Measurements from ENCODE around the gene TCAIM.
"Not testable (repeated sequence)": the region's sequence is repeated elsewhere in the genome, so short reads cannot be mapped to it uniquely, and the experiment has no call there.

Gene TCAIM

GRCh38 chr3:44329946-44330345, 8.6 kb upstream of the TCAIM start:
- Mint-ChIP-seq H3K27me3 (no peaks in the 10 kb centered on the region), H3K27ac (no peak overlapping the region), H3K4me3 (no peak overlapping the region), H3K9me3 (no peaks in the 10 kb centered on the region), H3K36me3 (ENCODE audit: low read depth) (no peaks in the 10 kb centered on the region), H3K4me1 (ENCODE audit: low read depth) (peaks cover 5% of the 10 kb centered on the region)
- intact Hi-C loops (cut with micrococcal nuclease): no loop called here

GRCh38 chr3:44330444-44330843, 8.1 kb upstream of the TCAIM start:
- H3K4me3 Mint-ChIP-seq: no peak overlapping the region
- intact Hi-C loops (cut with micrococcal nuclease): no loop called here
- no peaks in the 10 kb centered on the region for H3K27me3 Mint-ChIP-seq
- no peaks in the 10 kb centered on the region for H3K9me3 Mint-ChIP-seq
- H3K4me1 Mint-ChIP-seq (ENCODE audit: low read depth): peaks cover 5% of the 10 kb centered on the region
- H3K36me3 Mint-ChIP-seq (ENCODE audit: low read depth): no peaks in the 10 kb centered on the region
- H3K27ac Mint-ChIP-seq: no peak overlapping the region

GRCh38 chr3:44334326-44334725, 4.2 kb upstream of the TCAIM start:
- H3K4me3 Mint-ChIP-seq: no peak overlapping the region
- peaks cover 15% of the 10 kb centered on the region for H3K4me1 Mint-ChIP-seq (ENCODE audit: low read depth)
- intact Hi-C loops (cut with micrococcal nuclease): no loop called here
- no peak overlapping the region for H3K27ac Mint-ChIP-seq
- no peaks in the 10 kb centered on the region for H3K9me3 Mint-ChIP-seq
- H3K27me3 Mint-ChIP-seq: no peaks in the 10 kb centered on the region
- peaks cover 14% of the 10 kb centered on the region for H3K36me3 Mint-ChIP-seq (ENCODE audit: low read depth)

- Mint-ChIP-seq H3K27me3 (no peaks in the 10 kb centered on the region), H3K4me3 (peak overlapping the region; percentile 85), H3K36me3 (ENCODE audit: low read depth) (peaks cover 20% of the 10 kb centered on the region), H3K4me1 (ENCODE audit: low read depth) (peaks cover 31% of the 10 kb centered on the region), H3K9me3 (no peaks in the 10 kb centered on the region), H3K27ac (peak overlapping the region; percentile 98)
- intact Hi-C loops (cut with micrococcal nuclease): loop anchor here (5.0 kb wide), 3 partner anchors 175 to 715 kb away; partner anchors contain the start of genes ANO10 and TMEM42
Measured at GRCh38 chr3:44337248-44337785, 1.2 kb upstream of the TCAIM start.

GRCh38 chr3:44338828-44339127, 212 bp downstream of the TCAIM start:
- intact Hi-C loops (cut with micrococcal nuclease): loop anchor here (1.0 to 5.0 kb wide), 5 partner anchors 102 to 716 kb away; partner anchors contain the start of genes ANO10 and TMEM42
- H3K4me3 Mint-ChIP-seq: peak overlapping the region; percentile 85
- H3K36me3 Mint-ChIP-seq (ENCODE audit: low read depth): peaks cover 20% of the 10 kb centered on the region
- peaks cover 31% of the 10 kb centered on the region for H3K4me1 Mint-ChIP-seq (ENCODE audit: low read depth)
- no peaks in the 10 kb centered on the region for H3K27me3 Mint-ChIP-seq
- no peaks in the 10 kb centered on the region for H3K9me3 Mint-ChIP-seq
- peak overlapping the region; percentile 98 for H3K27ac Mint-ChIP-seq

- peak overlapping the region; percentile 98 for H3K27ac Mint-ChIP-seq
- H3K9me3 Mint-ChIP-seq: no peaks in the 10 kb centered on the region
- no peaks in the 10 kb centered on the region for H3K27me3 Mint-ChIP-seq
- H3K4me3 Mint-ChIP-seq: peak overlapping the region; percentile 85
- peaks cover 27% of the 10 kb centered on the region for H3K4me1 Mint-ChIP-seq (ENCODE audit: low read depth)
- peaks cover 20% of the 10 kb centered on the region for H3K36me3 Mint-ChIP-seq (ENCODE audit: low read depth)
- intact Hi-C loops (cut with micrococcal nuclease): loop anchor here (2.0 to 5.0 kb wide), 4 partner anchors 97 to 717 kb away; partner anchors contain the start of genes ANO10 and TMEM42
Measured at GRCh38 chr3:44339181-44340057, 853 bp downstream of the TCAIM start.

GRCh38 chr3:44340058-44340395, 1.5 kb downstream of the TCAIM start:
- Mint-ChIP-seq H3K27ac (peak overlapping the region; percentile 98), H3K4me3 (peak overlapping the region; percentile 67), H3K36me3 (ENCODE audit: low read depth) (peaks cover 20% of the 10 kb centered on the region), H3K9me3 (no peaks in the 10 kb centered on the region), H3K4me1 (ENCODE audit: low read depth) (peaks cover 25% of the 10 kb centered on the region), H3K27me3 (no peaks in the 10 kb centered on the region)
- intact Hi-C loops (cut with micrococcal nuclease): loop anchor here (2.0 kb wide), 1 partner anchor 97 kb away; no protein-coding TSS in a partner anchor

GRCh38 chr3:44342176-44342790, 3.7 kb downstream of the TCAIM start:
- H3K4me1 Mint-ChIP-seq (ENCODE audit: low read depth): peaks cover 21% of the 10 kb centered on the region
- no peak overlapping the region for H3K27ac Mint-ChIP-seq
- peaks cover 20% of the 10 kb centered on the region for H3K36me3 Mint-ChIP-seq (ENCODE audit: low read depth)
- intact Hi-C loops (cut with micrococcal nuclease): no loop called here
- H3K4me3 Mint-ChIP-seq: no peak overlapping the region
- no peaks in the 10 kb centered on the region for H3K9me3 Mint-ChIP-seq
- H3K27me3 Mint-ChIP-seq: no peaks in the 10 kb centered on the region

- Mint-ChIP-seq H3K36me3 (ENCODE audit: low read depth) (peaks cover 13% of the 10 kb centered on the region), H3K4me1 (ENCODE audit: low read depth) (peaks cover 16% of the 10 kb centered on the region), H3K4me3 (no peak overlapping the region), H3K27me3 (no peaks in the 10 kb centered on the region), H3K27ac (no peak overlapping the region), H3K9me3 (no peaks in the 10 kb centered on the region)
- intact Hi-C loops (cut with micrococcal nuclease): no loop called here
Measured at GRCh38 chr3:44343421-44343820, 4.9 kb downstream of the TCAIM start.

- H3K4me3 Mint-ChIP-seq; H3K9me3 Mint-ChIP-seq; H3K36me3 Mint-ChIP-seq (ENCODE audit: low read depth); intact Hi-C loops (cut with micrococcal nuclease); H3K27ac Mint-ChIP-seq; H3K27me3 Mint-ChIP-seq: not testable (repeated sequence)
- peaks cover 17% of the 10 kb centered on the region for H3K4me1 Mint-ChIP-seq (ENCODE audit: low read depth)
Measured at GRCh38 chr3:44346590-44346989, 8.0 kb downstream of the TCAIM start.

- Mint-ChIP-seq H3K9me3 (no peaks in the 10 kb centered on the region), H3K4me1 (ENCODE audit: low read depth) (peaks cover 17% of the 10 kb centered on the region), H3K27me3 (no peaks in the 10 kb centered on the region), H3K27ac (no peak overlapping the region), H3K36me3 (ENCODE audit: low read depth) (peaks cover 18% of the 10 kb centered on the region), H3K4me3 (no peak overlapping the region)
- intact Hi-C loops (cut with micrococcal nuclease): no loop called here
Measured at GRCh38 chr3:44348993-44349392, 10.4 kb downstream of the TCAIM start.

GRCh38 chr3:44353355-44353924, 14.9 kb downstream of the TCAIM start:
- no peaks in the 10 kb centered on the region for H3K27me3 Mint-ChIP-seq
- H3K27ac Mint-ChIP-seq: no peak overlapping the region
- no peak overlapping the region for H3K4me3 Mint-ChIP-seq
- no peaks in the 10 kb centered on the region for H3K9me3 Mint-ChIP-seq
- intact Hi-C loops (cut with micrococcal nuclease): no loop called here
- H3K4me1 Mint-ChIP-seq (ENCODE audit: low read depth): peaks cover 29% of the 10 kb centered on the region
- peaks cover 53% of the 10 kb centered on the region for H3K36me3 Mint-ChIP-seq (ENCODE audit: low read depth)

GRCh38 chr3:44355362-44356033, 16.9 kb downstream of the TCAIM start:
- H3K9me3 Mint-ChIP-seq: no peaks in the 10 kb centered on the region
- H3K4me3 Mint-ChIP-seq: no peak overlapping the region
- no peak overlapping the region for H3K27ac Mint-ChIP-seq
- peaks cover 12% of the 10 kb centered on the region for H3K4me1 Mint-ChIP-seq (ENCODE audit: low read depth)
- intact Hi-C loops (cut with micrococcal nuclease): no loop called here
- peaks cover 72% of the 10 kb centered on the region for H3K36me3 Mint-ChIP-seq (ENCODE audit: low read depth)
- no peaks in the 10 kb centered on the region for H3K27me3 Mint-ChIP-seq

Data from dendritic cell treated with granulocyte-macrophage colony-stimulating factor and Interleukin-4, amounts not matched to agents 40 ng/mL and 50 ng/mL, for 4 days (primary cell).